NCI-H748 treated with DMSO at 0.1 percent for 48 hours (cell line): ENCODE data around the gene B9D1.

ENCODE experiments used
- DNase-seq: peaks from one replicate; lab custom pipeline; 2025; lab: John Stamatoyannopoulos, UW

The B9D1 gene

GRCh38 chr17:19319771-19320505 lies 42.6 kb downstream of the B9D1 start:
- DNase-seq = no peak

- DNase-seq = no peak
Measured at GRCh38 chr17:19318611-19319010, 43.9 kb downstream of the B9D1 start.

GRCh38 chr17:19317359-19318095 lies 45.0 kb downstream of the B9D1 start:
- DNase-seq = no peak

GRCh38 chr17:19316761-19317358 lies 45.7 kb downstream of the B9D1 start:
- DNase-seq = no peak

- no peak for DNase-seq
Measured at GRCh38 chr17:19315104-19315503, 47.4 kb downstream of the B9D1 start.

GRCh38 chr17:19313746-19314651 lies 48.5 kb downstream of the B9D1 start:
- no peak for DNase-seq

GRCh38 chr17:19313066-19313745 lies 49.3 kb downstream of the B9D1 start:
- DNase-seq = no peak

GRCh38 chr17:19312406-19312805 lies 50.1 kb downstream of the B9D1 start:
- no peak for DNase-seq

- DNase-seq = no peak
Measured at GRCh38 chr17:19311421-19312215, 50.9 kb downstream of the B9D1 start.

- no peak for DNase-seq
Measured at GRCh38 chr17:19311016-19311415, 51.5 kb downstream of the B9D1 start.

GRCh38 chr17:19310151-19310550 lies 52.4 kb downstream of the B9D1 start:
- DNase-seq = no peak

GRCh38 chr17:19309701-19310100 lies 52.8 kb downstream of the B9D1 start:
- no peak for DNase-seq

GRCh38 chr17:19308398-19308797 lies 54.1 kb downstream of the B9D1 start:
- no peak for DNase-seq

GRCh38 chr17:19307521-19307920 lies 55.0 kb downstream of the B9D1 start:
- DNase-seq = no peak

GRCh38 chr17:19306160-19307111 lies 56.1 kb downstream of the B9D1 start:
- DNase-seq = no peak

GRCh38 chr17:19305761-19306159 lies 56.8 kb downstream of the B9D1 start:
- no peak for DNase-seq

- no peak for DNase-seq
Measured at GRCh38 chr17:19305256-19305655, 57.3 kb downstream of the B9D1 start.

- no peak for DNase-seq
Measured at GRCh38 chr17:19304751-19305150, 57.8 kb downstream of the B9D1 start.

- DNase-seq = no peak
Measured at GRCh38 chr17:19304209-19304608, 58.3 kb downstream of the B9D1 start.

- DNase-seq = no peak
Measured at GRCh38 chr17:19303367-19303776, 59.2 kb downstream of the B9D1 start.
